HEK293T (cell line): ENCODE measurements around the gene GCNT3.

Experiments used
- CTCF ChIA-PET: fragments of 350-600 bp; formaldehyde crosslinking; extraction: SDS; loops from one replicate; lab custom pipeline; 2021; ENCODE audit warnings: antibody characterized with exemption, inconsistent platforms; lab: Yijun Ruan, JAX
- POLR2A ChIA-PET: fragments of 350-600 bp; formaldehyde crosslinking; extraction: SDS; loops from one replicate; lab custom pipeline; 2020; ENCODE audit warnings: antibody characterized with exemption, inconsistent platforms; lab: Yijun Ruan, JAX
- DNase-seq: peaks from one replicate; pipeline ENCODE4 v3.0.0; 2012; ENCODE audit warnings: mixed read lengths; ENCODE audit errors: extremely low spot score
- ARNT ChIP-seq: fragments of 450-650 bp; IDR thresholded peaks from 2 replicates; pipeline ENCODE4 v1.6.1; 2017; ENCODE audit warnings: mild to moderate bottlenecking
- BHLHE40 ChIP-seq: fragments of 450-650 bp; IDR thresholded peaks from 2 replicates; pipeline ENCODE4 v1.6.1; 2016; ENCODE audit warnings: mild to moderate bottlenecking, moderate library complexity, borderline replicate concordance
- CTBP1 ChIP-seq: fragments of 450-650 bp; IDR thresholded peaks from 2 replicates; pipeline ENCODE4 v1.6.1; 2016; ENCODE audit warnings: borderline replicate concordance
- ELF4 ChIP-seq: fragments of 450-650 bp; IDR thresholded peaks from 2 replicates; pipeline ENCODE4 v1.6.1; 2017; ENCODE audit warnings: antibody characterized with exemption
- FOXA1 ChIP-seq: fragments of 450-650 bp; IDR thresholded peaks from 2 replicates; pipeline ENCODE4 v1.6.1; 2016; ENCODE audit warnings: mild to moderate bottlenecking
- FOXK2 ChIP-seq: fragments of 450-650 bp; IDR thresholded peaks from 2 replicates; pipeline ENCODE4 v1.6.1; 2016; ENCODE audit warnings: mild to moderate bottlenecking
- FOXM1 ChIP-seq: fragments of 450-650 bp; IDR thresholded peaks from 2 replicates; pipeline ENCODE4 v1.6.1; 2017; ENCODE audit warnings: mild to moderate bottlenecking, borderline replicate concordance
- HDGF ChIP-seq: fragments of 450-650 bp; IDR thresholded peaks from 2 replicates; pipeline ENCODE4 v1.6.1; 2017; ENCODE audit warnings: antibody characterized with exemption, borderline replicate concordance
- L3MBTL2 ChIP-seq: fragments of 450-650 bp; conservative IDR thresholded peaks from 2 replicates; pipeline ENCODE4 v1.6.1; 2016; ENCODE audit warnings: mild to moderate bottlenecking
- LEF1 ChIP-seq: fragments of 450-650 bp; IDR thresholded peaks from 2 replicates; pipeline ENCODE4 v1.6.1; 2017; ENCODE audit warnings: mild to moderate bottlenecking, borderline replicate concordance
- NFRKB ChIP-seq: fragments of 450-650 bp; IDR thresholded peaks from 2 replicates; pipeline ENCODE4 v1.6.1; 2016; ENCODE audit warnings: mild to moderate bottlenecking, moderate library complexity
- PKNOX1 ChIP-seq: fragments of 450-650 bp; IDR thresholded peaks from 2 replicates; pipeline ENCODE4 v1.6.1; 2016
- SP1 ChIP-seq: fragments of 450-650 bp; IDR thresholded peaks from 2 replicates; pipeline ENCODE4 v1.6.1; 2017
- SUZ12 ChIP-seq: fragments of 450-650 bp; IDR thresholded peaks from 2 replicates; pipeline ENCODE4 v1.6.1; 2016; ENCODE audit warnings: mild to moderate bottlenecking
- TARDBP ChIP-seq: fragments of 450-650 bp; IDR thresholded peaks from 2 replicates; pipeline ENCODE4 v1.6.1; 2016
- ZNF384 ChIP-seq: fragments of 450-650 bp; IDR thresholded peaks from 2 replicates; pipeline ENCODE4 v1.6.1; 2016

GCNT3 gene

GRCh38 chr15:59605994-59606393 is 5.6 kb upstream of the GCNT3 start:
- DNase-seq, result no peak
- POLR2A ChIA-PET, result no interaction called here
- CTCF ChIA-PET, result no interaction called here
- TF ChIP-seq BHLHE40 (no peak), HDGF (no peak), FOXM1 (no peak), ARNT (no peak), CTBP1 (no peak), PKNOX1 (no peak), LEF1 (no peak), SUZ12 (no peak), NFRKB (no peak), ELF4 (no peak), FOXK2 (no peak), TARDBP (no peak), L3MBTL2 (no peak), ZNF384 (no peak), SP1 (no peak), FOXA1 (no peak)

GRCh38 chr15:59609730-59610712 is 1.6 kb upstream of the GCNT3 start:
- no peak for DNase-seq
- ChIA-PET CTCF (no interaction called here), POLR2A (no interaction called here)
- TF ChIP-seq SUZ12 (no peak), TARDBP (no peak), NFRKB (no peak), FOXK2 (no peak), FOXM1 (no peak), ELF4 (no peak), ZNF384 (no peak), BHLHE40 (no peak), CTBP1 (no peak), ARNT (no peak), FOXA1 (no peak)

- DNase-seq, result no peak
- CTCF ChIA-PET, result no interaction called here
- no peak for TF ChIP-seq CTBP1
- no peak for TF ChIP-seq SUZ12
- TF ChIP-seq LEF1, result no peak
- TF ChIP-seq HDGF, result no peak
- no peak for TF ChIP-seq SP1
- no peak for TF ChIP-seq FOXM1
- no peak for TF ChIP-seq ARNT
- TF ChIP-seq ZNF384, result no peak
- no peak for TF ChIP-seq FOXK2
- POLR2A ChIA-PET, result no interaction called here
These were observed 2.6 kb downstream of the GCNT3 start for GRCh38 chr15:59614153-59614552.

GRCh38 chr15:59615661-59616060 is 4.1 kb downstream of the GCNT3 start:
- TF ChIP-seq CTBP1 (no peak), BHLHE40 (no peak), L3MBTL2 (no peak), SUZ12 (no peak), ARNT (no peak), PKNOX1 (no peak), FOXA1 (no peak)
- CTCF ChIA-PET, result interaction anchor here (0.6 kb wide), 1 partner anchor 115 kb away, joined by 6 read pairs; no protein-coding TSS in a partner anchor

GRCh38 chr15:59616379-59616778 is 4.8 kb downstream of the GCNT3 start:
- TF ChIP-seq NFRKB, result no peak
- TF ChIP-seq FOXA1, result no peak
- TF ChIP-seq ELF4, result no peak
- no peak for TF ChIP-seq SP1
- TF ChIP-seq FOXM1, result no peak
- no peak for TF ChIP-seq FOXK2
- no peak for TF ChIP-seq ARNT
- no peak for TF ChIP-seq SUZ12
- TF ChIP-seq LEF1, result no peak
- ChIA-PET POLR2A (no interaction called here), CTCF (interaction anchor here (0.5 to 0.6 kb wide), 2 partner anchors 88 to 116 kb away, joined by 6 read pairs; no protein-coding TSS in a partner anchor)
- DNase-seq, result no peak

More at GRCh38 chr15:59615661-59616060, 4.1 kb downstream of the GCNT3 start:
- POLR2A ChIA-PET, result no interaction called here
- DNase-seq, result no peak

GRCh38 chr15:59618406-59618805 is 6.8 kb downstream of the GCNT3 start:
- POLR2A ChIA-PET, result no interaction called here
- TF ChIP-seq ZNF384 (no peak), FOXA1 (no peak), FOXM1 (no peak), PKNOX1 (no peak), SUZ12 (no peak), HDGF (no peak), FOXK2 (no peak), ARNT (no peak)
- CTCF ChIA-PET, result no interaction called here
- DNase-seq, result no peak
